IMR-90 (cell line): ENCODE measurements around the gene NIPAL4. TPM values are rescaled to one million over a fixed set of nuclear protein-coding genes. Genes with fewer than 3 reads are reported as not detected.

Source experiments
- ATAC-seq: fragments of 200-7000 bp; cut with Tn5 transposase; 2 replicates; pipeline ENCODE4 v1.9.1; 2020; ENCODE audit warnings: low read depth, mild to moderate bottlenecking, moderate library complexity
- BruUV-seq: library from RNA; stranded (reverse); fragments of 400-500 nt; replicated peaks from 2 replicates; lab custom pipeline; 2021; lab: Mats Ljungman, UMichigan
- CTCF ChIA-PET: fragments of 300-600 bp; formaldehyde crosslinking; extraction: SDS; loops from one replicate; lab custom pipeline; 2021; ENCODE audit warnings: antibody characterized with exemption; lab: Yijun Ruan, JAX
- POLR2A ChIA-PET: fragments of 300-600 bp; sonication (Branson Sonifier 250); formaldehyde crosslinking; loops from one replicate; lab custom pipeline; 2022; ENCODE audit warnings: antibody characterized with exemption; ENCODE audit not compliant: unreplicated experiment; lab: Charles Lee
- DNase-seq: peaks from one replicate; pipeline ENCODE4 v3.0.0; 2013
- H2AFZ ChIP-seq: replicated peaks from 2 replicates; pipeline ENCODE3; 2013; ENCODE audit warnings: low read length, mild to moderate bottlenecking; ENCODE audit not compliant: poor library complexity
- H2AK5ac ChIP-seq: 2 replicates; pipeline ENCODE4 v1.6.1; 2013; ENCODE audit warnings: low read depth, low read length, inconsistent platforms
- H2AK9ac ChIP-seq: replicated peaks from 2 replicates; pipeline ENCODE3; 2013; ENCODE audit warnings: mild to moderate bottlenecking, low read depth, low read length, moderate library complexity; ENCODE audit not compliant: poor library complexity
- H2BK120ac ChIP-seq: 2 replicates; pipeline ENCODE4 v1.6.1; 2013; ENCODE audit warnings: low read depth, low read length, inconsistent platforms
- H2BK15ac ChIP-seq: 3 replicates; pipeline ENCODE4 v1.6.1; 2013; ENCODE audit warnings: low read depth, low read length, inconsistent platforms
- H2BK20ac ChIP-seq: 2 replicates; pipeline ENCODE4 v1.6.1; 2013; ENCODE audit warnings: low read depth, mild to moderate bottlenecking, inconsistent platforms, low read length, moderate library complexity
- H2BK5ac ChIP-seq: 2 replicates; pipeline ENCODE4 v1.6.1; 2013; ENCODE audit warnings: mild to moderate bottlenecking, low read depth, low read length, inconsistent platforms; ENCODE audit not compliant: poor library complexity, severe bottlenecking
- H3K14ac ChIP-seq: replicated peaks from 2 replicates; pipeline ENCODE4 v1.6.1; 2013; ENCODE audit warnings: low read depth, low read length, inconsistent platforms
- H3K18ac ChIP-seq: 2 replicates; pipeline ENCODE4 v1.6.1; 2013; ENCODE audit warnings: low read depth, low read length, control low read depth
- H3K23ac ChIP-seq: 2 replicates; pipeline ENCODE4 v1.6.1; 2013; ENCODE audit warnings: low read depth, low read length, inconsistent platforms
- H3K27ac ChIP-seq: 2 replicates; pipeline ENCODE4 v1.5.1; 2013; ENCODE audit warnings: mild to moderate bottlenecking, control low read depth, low read length; ENCODE audit not compliant: insufficient read depth
- H3K27me3 ChIP-seq: 2 replicates; pipeline ENCODE4 v1.6.1; 2013; ENCODE audit warnings: low read length; ENCODE audit not compliant: control insufficient read depth, insufficient read depth
- H3K36me3 ChIP-seq: 2 replicates; pipeline ENCODE4 v1.6.1; 2013; ENCODE audit warnings: low read length, mixed read lengths; ENCODE audit not compliant: control insufficient read depth, insufficient read depth
- H3K4ac ChIP-seq: 2 replicates; pipeline ENCODE4 v1.6.1; 2013; ENCODE audit warnings: low read depth, low read length, inconsistent platforms
- H3K4me1 ChIP-seq: 2 replicates; pipeline ENCODE4 v1.6.1; 2013; ENCODE audit warnings: low read length, mixed read lengths; ENCODE audit not compliant: control insufficient read depth, insufficient read depth
- H3K4me2 ChIP-seq: 2 replicates; pipeline ENCODE4 v1.6.1; 2013; ENCODE audit warnings: low read depth, mild to moderate bottlenecking, control low read depth, low read length, moderate library complexity
- H3K4me3 ChIP-seq: 2 replicates; pipeline ENCODE4 v1.5.1; 2013; ENCODE audit warnings: low read depth, mild to moderate bottlenecking, control low read depth, low read length, moderate library complexity; ENCODE audit not compliant: insufficient read depth
- H3K56ac ChIP-seq: 2 replicates; pipeline ENCODE4 v1.6.1; 2013; ENCODE audit warnings: low read length, inconsistent platforms; ENCODE audit not compliant: insufficient read depth; ENCODE audit errors: extremely low read depth
- H3K79me1 ChIP-seq, 2 experiments: 2 replicates each; pipeline ENCODE4 v1.6.1; 2013; ENCODE audit warnings: low read length in 2 of 2, inconsistent platforms in 1 of 2, low read depth in 1 of 2
- H3K9ac ChIP-seq: 2 replicates; pipeline ENCODE4 v1.6.1; 2013; ENCODE audit warnings: low read depth, low read length, control low read depth
- H3K9me1 ChIP-seq: 2 replicates; pipeline ENCODE4 v1.6.1; 2013; ENCODE audit warnings: low read length, inconsistent platforms; ENCODE audit not compliant: insufficient read depth
- H3K9me3 ChIP-seq: 2 replicates; pipeline ENCODE4 v1.6.1; 2013; ENCODE audit warnings: low read length; ENCODE audit not compliant: control insufficient read depth, insufficient read depth
- H4K20me1 ChIP-seq: 2 replicates; pipeline ENCODE4 v1.6.1; 2013; ENCODE audit warnings: low read length, inconsistent platforms; ENCODE audit not compliant: insufficient read depth
- H4K5ac ChIP-seq: 2 replicates; pipeline ENCODE4 v1.6.1; 2013; ENCODE audit warnings: mild to moderate bottlenecking, low read depth, low read length, control low read depth
- H4K8ac ChIP-seq, 2 experiments: 2 replicates each; pipeline ENCODE4 v1.6.1; 2013; ENCODE audit warnings: low read depth in 2 of 2, low read length in 2 of 2, control low read depth in 1 of 2, inconsistent platforms in 1 of 2
- H4K91ac ChIP-seq: 2 replicates; pipeline ENCODE4 v1.6.1; 2013; ENCODE audit warnings: low read depth, low read length, inconsistent platforms; ENCODE audit not compliant: insufficient read depth
- BHLHE40 ChIP-seq: fragments of 150-350 bp; IDR thresholded peaks from 2 replicates; pipeline ENCODE4 v1.6.1; 2016; ENCODE audit warnings: mild to moderate bottlenecking, low read depth, low read length
- CEBPB ChIP-seq: IDR thresholded peaks from 2 replicates; pipeline ENCODE4 v1.6.1; 2012; ENCODE audit warnings: low read depth, low read length, improper control_type of control experiment
- CHD1 ChIP-seq: IDR thresholded peaks from 2 replicates; pipeline ENCODE4 v1.6.1; 2012; ENCODE audit warnings: low read depth, low read length, improper control_type of control experiment
- FOS ChIP-seq: fragments of 150-350 bp; IDR thresholded peaks from 2 replicates; pipeline ENCODE4 v1.6.1; 2016; ENCODE audit warnings: low read depth, low read length
- MAFK ChIP-seq: IDR thresholded peaks from 2 replicates; pipeline ENCODE4 v1.6.1; 2012; ENCODE audit warnings: low read depth, low read length, improper control_type of control experiment
- MAZ ChIP-seq: IDR thresholded peaks from 2 replicates; pipeline ENCODE4 v1.6.1; 2012; ENCODE audit warnings: low read depth, mild to moderate bottlenecking, low read length, improper control_type of control experiment, moderate library complexity, borderline replicate concordance
- MXI1 ChIP-seq: IDR thresholded peaks from 2 replicates; pipeline ENCODE4 v1.6.1; 2012; ENCODE audit warnings: low read depth, mild to moderate bottlenecking, low read length, moderate library complexity, borderline replicate concordance
- NFE2L2 ChIP-seq: fragments of 150-350 bp; IDR thresholded peaks from 2 replicates; pipeline ENCODE4 v1.6.1; 2016; ENCODE audit warnings: low read depth, mild to moderate bottlenecking, low read length
- POLR2A ChIP-seq: IDR thresholded peaks from 2 replicates; pipeline ENCODE4 v1.6.1; 2012; ENCODE audit warnings: mild to moderate bottlenecking, low read depth, low read length
- RAD21 ChIP-seq: IDR thresholded peaks from 2 replicates; pipeline ENCODE4 v1.6.1; 2012; ENCODE audit warnings: low read length, improper control_type of control experiment
- RCOR1 ChIP-seq: IDR thresholded peaks from 2 replicates; pipeline ENCODE4 v1.6.1; 2012; ENCODE audit warnings: mild to moderate bottlenecking, low read length, improper control_type of control experiment; ENCODE audit not compliant: insufficient replicate concordance
- RFX5 ChIP-seq: IDR thresholded peaks from 2 replicates; pipeline ENCODE4 v1.8.0; 2012; ENCODE audit warnings: low read depth, mild to moderate bottlenecking, low read length, moderate library complexity
- SMC3 ChIP-seq: fragments of 150-350 bp; IDR thresholded peaks from 2 replicates; pipeline ENCODE4 v1.6.1; 2016; ENCODE audit warnings: low read depth, mild to moderate bottlenecking, antibody characterized with exemption, low read length, moderate library complexity
- WGBS, 2 experiments: methylation state at CpG; one replicate each; pipeline versions ENCODE4 v1.1.5 to v1.1.7; 2013; ENCODE audit warnings: missing lambda C conversion rate in 2 of 2; ENCODE audit not compliant: insufficient read length in 1 of 2; ENCODE audit errors: extremely low coverage in 2 of 2; 5-methylcytosine and 5-hydroxymethylcytosine counted together
- dilution Hi-C: fragments of 300-500 bp; cut with HindIII; formaldehyde crosslinking; loops from one replicate; pipeline ENCODE4 v1.14.3; 2018; ENCODE audit warnings: low sequenced_read_pairs; ENCODE audit not compliant: unreplicated experiment
- in situ Hi-C: fragments of 300-500 bp; cut with MboI; formaldehyde crosslinking; loops from 3 replicates; pipeline ENCODE4 v1.14.3; 2019; ENCODE audit warnings: low sequenced_read_pairs, inconsistent platforms, mixed read lengths
- intact Hi-C: fragments of 100-400 bp; cut with micrococcal nuclease; formaldehyde crosslinking; loops from 2 replicates; pipeline ENCODE4 v1.10.0; 2022
- polyA plus RNA-seq, 3 experiments: library from polyadenylated mRNA; depleted of rRNA; stranded (reverse); fragments of >200 nt; gene quantifications; 2 replicates each; pipeline ENCODE4 v1.2.3, GENCODE V29; 2012; ENCODE audit warnings: low replicate concordance in 1 of 3
- total RNA-seq: library from RNA; depleted of rRNA; stranded (reverse); fragments of >200 nt; gene quantifications from 2 replicates; pipeline ENCODE4 v1.2.3, GENCODE V29; 2012
- TF ChIP-seq, protein P1 (sequence below): fragments of 150-350 bp; IDR thresholded peaks from 2 replicates; pipeline ENCODE4 v1.6.1; 2017; ENCODE audit warnings: mild to moderate bottlenecking, antibody characterized with exemption, low read length, low read depth
- TF ChIP-seq, protein P2 (sequence below): fragments of 150-350 bp; IDR thresholded peaks from 2 replicates; pipeline ENCODE4 v1.6.1; 2016; ENCODE audit warnings: low read depth, mild to moderate bottlenecking, low read length, moderate library complexity, borderline replicate concordance
- TF ChIP-seq, protein P3 (sequence below): conservative IDR thresholded peaks from 2 replicates; pipeline ENCODE4 v1.5.1; 2012; ENCODE audit warnings: mild to moderate bottlenecking, low read depth, low read length, improper control_type of control experiment

The NIPAL4 gene
- total and polyA plus RNA-seq, 2 of the 4 experiments (the other 2 are of a cell fraction), result 0.18 to 0.39 TPM

DNA sequence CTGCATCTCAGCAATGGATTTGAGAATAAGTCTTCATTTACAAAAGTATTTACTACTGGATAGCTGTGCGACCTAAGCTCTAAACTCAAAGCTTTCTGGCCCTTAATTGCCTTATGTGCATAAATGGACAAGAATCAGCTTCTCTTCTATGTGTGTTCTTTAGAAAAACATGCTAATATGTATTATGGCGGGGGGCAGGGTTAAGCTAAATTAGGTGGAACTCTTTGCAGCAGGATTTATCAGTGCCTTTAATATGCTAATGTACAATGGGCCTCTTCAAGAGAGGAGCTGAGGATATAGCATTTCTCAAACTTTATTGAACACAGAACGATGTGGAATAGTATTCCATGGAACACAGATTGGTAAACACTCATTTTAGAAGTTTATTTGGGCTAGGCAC lies 10.0 kb upstream of the NIPAL4 start:
- no TSS peak for BruUV-seq
- Histone ChIP-seq H2BK120ac (no peak overlapping the region), H3K4ac (no peak overlapping the region), H4K5ac (no peak overlapping the region), H3K14ac (no peak overlapping the region), H3K18ac (no peak overlapping the region), H2BK20ac (no peak overlapping the region), H3K4me3 (no peak overlapping the region), H3K36me3 (no peaks in the 10 kb centered on the region), H3K27ac (no peak overlapping the region), H3K4me1 (peaks cover 2% of the 10 kb centered on the region; the same call in 1 of the 2 replicates), H4K20me1 (no peaks in the 10 kb centered on the region), H2AK5ac (no peak overlapping the region), H3K4me2 (no peak overlapping the region), H3K23ac (no peak overlapping the region), H3K27me3 (no peaks in the 10 kb centered on the region), H2AK9ac (no peak overlapping the region), H4K8ac (no peak overlapping the region), H3K9me1 (no peaks in the 10 kb centered on the region; the same call in 1 of the 2 replicates), H2AFZ (no peak overlapping the region), H3K9ac (no peak overlapping the region), H3K56ac (no peak overlapping the region), H2BK5ac (no peak overlapping the region), H2BK15ac (no peak overlapping the region), H4K91ac (no peak overlapping the region), H3K79me1 (no peaks in the 10 kb centered on the region), H3K9me3 (no peaks in the 10 kb centered on the region)
- DNase-seq (no peak), ATAC-seq (no peak)
- in situ Hi-C loops, result no loop called here
- TF ChIP-seq MXI1 (no peak), SMC3 (no peak), POLR2A (no peak), BHLHE40 (no peak), MAFK (no peak), FOS (no peak), RFX5 (no peak), CEBPB (no peak), RCOR1 (no peak), NFE2L2 (no peak), RAD21 (no peak), CHD1 (no peak), MAZ (no peak)
- TF ChIP-seq, protein P1, sequence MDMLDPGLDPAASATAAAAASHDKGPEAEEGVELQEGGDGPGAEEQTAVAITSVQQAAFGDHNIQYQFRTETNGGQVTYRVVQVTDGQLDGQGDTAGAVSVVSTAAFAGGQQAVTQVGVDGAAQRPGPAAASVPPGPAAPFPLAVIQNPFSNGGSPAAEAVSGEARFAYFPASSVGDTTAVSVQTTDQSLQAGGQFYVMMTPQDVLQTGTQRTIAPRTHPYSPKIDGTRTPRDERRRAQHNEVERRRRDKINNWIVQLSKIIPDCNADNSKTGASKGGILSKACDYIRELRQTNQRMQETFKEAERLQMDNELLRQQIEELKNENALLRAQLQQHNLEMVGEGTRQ, result no peak
- TF ChIP-seq, protein P2, sequence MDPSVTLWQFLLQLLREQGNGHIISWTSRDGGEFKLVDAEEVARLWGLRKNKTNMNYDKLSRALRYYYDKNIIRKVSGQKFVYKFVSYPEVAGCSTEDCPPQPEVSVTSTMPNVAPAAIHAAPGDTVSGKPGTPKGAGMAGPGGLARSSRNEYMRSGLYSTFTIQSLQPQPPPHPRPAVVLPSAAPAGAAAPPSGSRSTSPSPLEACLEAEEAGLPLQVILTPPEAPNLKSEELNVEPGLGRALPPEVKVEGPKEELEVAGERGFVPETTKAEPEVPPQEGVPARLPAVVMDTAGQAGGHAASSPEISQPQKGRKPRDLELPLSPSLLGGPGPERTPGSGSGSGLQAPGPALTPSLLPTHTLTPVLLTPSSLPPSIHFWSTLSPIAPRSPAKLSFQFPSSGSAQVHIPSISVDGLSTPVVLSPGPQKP, result no peak
- TF ChIP-seq, protein P3, sequence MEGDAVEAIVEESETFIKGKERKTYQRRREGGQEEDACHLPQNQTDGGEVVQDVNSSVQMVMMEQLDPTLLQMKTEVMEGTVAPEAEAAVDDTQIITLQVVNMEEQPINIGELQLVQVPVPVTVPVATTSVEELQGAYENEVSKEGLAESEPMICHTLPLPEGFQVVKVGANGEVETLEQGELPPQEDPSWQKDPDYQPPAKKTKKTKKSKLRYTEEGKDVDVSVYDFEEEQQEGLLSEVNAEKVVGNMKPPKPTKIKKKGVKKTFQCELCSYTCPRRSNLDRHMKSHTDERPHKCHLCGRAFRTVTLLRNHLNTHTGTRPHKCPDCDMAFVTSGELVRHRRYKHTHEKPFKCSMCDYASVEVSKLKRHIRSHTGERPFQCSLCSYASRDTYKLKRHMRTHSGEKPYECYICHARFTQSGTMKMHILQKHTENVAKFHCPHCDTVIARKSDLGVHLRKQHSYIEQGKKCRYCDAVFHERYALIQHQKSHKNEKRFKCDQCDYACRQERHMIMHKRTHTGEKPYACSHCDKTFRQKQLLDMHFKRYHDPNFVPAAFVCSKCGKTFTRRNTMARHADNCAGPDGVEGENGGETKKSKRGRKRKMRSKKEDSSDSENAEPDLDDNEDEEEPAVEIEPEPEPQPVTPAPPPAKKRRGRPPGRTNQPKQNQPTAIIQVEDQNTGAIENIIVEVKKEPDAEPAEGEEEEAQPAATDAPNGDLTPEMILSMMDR, result no peak
- ChIA-PET CTCF (interaction anchor here (1.7 kb wide), 1 partner anchor 18 kb away, joined by 8 read pairs; no protein-coding TSS in a partner anchor), POLR2A (no interaction called here)
- dilution Hi-C loops, result no loop called here
- WGBS, 2 experiments, result no CpG with 5 or more reads among the region's 3 CpGs
- intact Hi-C loops, result no loop called here
